ENCODE results near the gene LCE1E. TPM values are rescaled to one million over a fixed set of nuclear protein-coding genes. Genes with fewer than 3 reads are reported as not detected.

LCE1E gene
- total RNA-seq, 1 donor from 2014 or later: not detected

- no peaks in the 10 kb centered on the region for H3K36me3 Mint-ChIP-seq (ENCODE audit: unreplicated experiment)
- H3K9me3 Mint-ChIP-seq (ENCODE audit: unreplicated experiment): peaks cover 7% of the 10 kb centered on the region
- H3K27me3 Mint-ChIP-seq (ENCODE audit: unreplicated experiment): no peaks in the 10 kb centered on the region
Observed at GRCh38 chr1:152777510-152778137, 8.4 kb upstream of the LCE1E start.

GRCh38 chr1:152783095-152783494 lies 3.0 kb upstream of the LCE1E start:
- no peaks in the 10 kb centered on the region for H3K27me3 Mint-ChIP-seq (ENCODE audit: unreplicated experiment)
- TF ChIP-seq CTCF (IDR thresholded peaks at IDR 0.05): no peak
- no peaks in the 10 kb centered on the region for H3K4me1 Mint-ChIP-seq (ENCODE audit: unreplicated experiment)
- no peak overlapping the region for H3K4me3 Mint-ChIP-seq (ENCODE audit: unreplicated experiment)
- DNase-seq (ENCODE audit: extremely low spot score, unreplicated experiment): no peak
- no peak overlapping the region for H3K27ac Mint-ChIP-seq (ENCODE audit: unreplicated experiment)
- H3K36me3 Mint-ChIP-seq (ENCODE audit: unreplicated experiment): no peaks in the 10 kb centered on the region
- no peaks in the 10 kb centered on the region for H3K9me3 Mint-ChIP-seq (ENCODE audit: unreplicated experiment)

More at GRCh38 chr1:152777510-152778137, 8.4 kb upstream of the LCE1E start:
- DNase-seq (ENCODE audit: extremely low spot score, unreplicated experiment): no peak
- Mint-ChIP-seq H3K27ac (ENCODE audit: unreplicated experiment) (no peak overlapping the region), H3K4me3 (ENCODE audit: unreplicated experiment) (no peak overlapping the region), H3K4me1 (ENCODE audit: unreplicated experiment) (no peaks in the 10 kb centered on the region)
- no peak for TF ChIP-seq CTCF (IDR thresholded peaks at IDR 0.05)

GRCh38 chr1:152795686-152796085 lies 9.6 kb downstream of the LCE1E start:
- no peaks in the 10 kb centered on the region for H3K4me1 Mint-ChIP-seq (ENCODE audit: unreplicated experiment)
- no peaks in the 10 kb centered on the region for H3K9me3 Mint-ChIP-seq (ENCODE audit: unreplicated experiment)
- no peak for TF ChIP-seq CTCF (IDR thresholded peaks at IDR 0.05)
- H3K27ac Mint-ChIP-seq (ENCODE audit: unreplicated experiment): no peak overlapping the region
- DNase-seq (ENCODE audit: extremely low spot score, unreplicated experiment): no peak
- no peaks in the 10 kb centered on the region for H3K36me3 Mint-ChIP-seq (ENCODE audit: unreplicated experiment)
- no peak overlapping the region for H3K4me3 Mint-ChIP-seq (ENCODE audit: unreplicated experiment)
- H3K27me3 Mint-ChIP-seq (ENCODE audit: unreplicated experiment): no peaks in the 10 kb centered on the region

- no peak for DNase-seq (ENCODE audit: extremely low spot score, unreplicated experiment)
- no peaks in the 10 kb centered on the region for H3K4me1 Mint-ChIP-seq (ENCODE audit: unreplicated experiment)
- peaks cover 4% of the 10 kb centered on the region for H3K9me3 Mint-ChIP-seq (ENCODE audit: unreplicated experiment)
- no peak within 1 kb of the TSS for H3K27ac Mint-ChIP-seq (ENCODE audit: unreplicated experiment)
- H3K36me3 Mint-ChIP-seq (ENCODE audit: unreplicated experiment): no peaks in the 10 kb centered on the region
- no peaks in the 10 kb centered on the region for H3K27me3 Mint-ChIP-seq (ENCODE audit: unreplicated experiment)
- H3K4me3 Mint-ChIP-seq (ENCODE audit: unreplicated experiment): no peak within 1 kb of the TSS
- no peak for TF ChIP-seq CTCF (IDR thresholded peaks at IDR 0.05)
Observed at GRCh38 chr1:152796421-152796820, 10.4 kb downstream of the LCE1E start, which contains the start of gene LCE1D. TSS of gene LCE1D (plus strand) at chr1:152796721. CDS start at chr1:152797795, 1,074 bp downstream.

- no peak overlapping the region for H3K4me3 Mint-ChIP-seq (ENCODE audit: unreplicated experiment)
- no peaks in the 10 kb centered on the region for H3K27me3 Mint-ChIP-seq (ENCODE audit: unreplicated experiment)
- H3K4me1 Mint-ChIP-seq (ENCODE audit: unreplicated experiment): no peaks in the 10 kb centered on the region
- no peak overlapping the region for H3K27ac Mint-ChIP-seq (ENCODE audit: unreplicated experiment)
- H3K9me3 Mint-ChIP-seq (ENCODE audit: unreplicated experiment): peaks cover 5% of the 10 kb centered on the region
- no peaks in the 10 kb centered on the region for H3K36me3 Mint-ChIP-seq (ENCODE audit: unreplicated experiment)
- no peak for DNase-seq (ENCODE audit: extremely low spot score, unreplicated experiment)
- no peak for TF ChIP-seq CTCF (IDR thresholded peaks at IDR 0.05)
Observed at GRCh38 chr1:152801333-152801732, 15.3 kb downstream of the LCE1E start.

All from osteocyte (in vitro differentiated cells).